Measurements from ENCODE around the gene TBCD.

Gene TBCD

GRCh38 chr17:82907797-82908542 lies 156.1 kb downstream of the TBCD start:
- DNase-seq (ENCODE audit: low spot score) = no peak

GRCh38 chr17:82908543-82909160 lies 156.8 kb downstream of the TBCD start:
- DNase-seq (ENCODE audit: low spot score) = no peak

GRCh38 chr17:82909322-82909904 lies 157.5 kb downstream of the TBCD start:
- DNase-seq (ENCODE audit: low spot score) = no peak

GRCh38 chr17:82910041-82910481 lies 158.2 kb downstream of the TBCD start:
- no peak for DNase-seq (ENCODE audit: low spot score)

- DNase-seq (ENCODE audit: low spot score) = no peak
Measured at GRCh38 chr17:82910770-82911169, 158.9 kb downstream of the TBCD start.

GRCh38 chr17:82911822-82912221 lies 160.0 kb downstream of the TBCD start:
- DNase-seq (ENCODE audit: low spot score) = no peak

- DNase-seq (ENCODE audit: low spot score) = no peak
Measured at GRCh38 chr17:82912484-82913089, 160.7 kb downstream of the TBCD start.

GRCh38 chr17:82913304-82914043 lies 161.6 kb downstream of the TBCD start:
- peak; percentile 25 for DNase-seq (ENCODE audit: low spot score)

GRCh38 chr17:82914375-82914774 lies 162.5 kb downstream of the TBCD start:
- DNase-seq (ENCODE audit: low spot score) = peak; percentile 82

GRCh38 chr17:82915010-82915756 lies 163.3 kb downstream of the TBCD start:
- DNase-seq (ENCODE audit: low spot score) = no peak

GRCh38 chr17:82915757-82916027 lies 163.8 kb downstream of the TBCD start:
- DNase-seq (ENCODE audit: low spot score) = no peak

- peak; percentile 52 for DNase-seq (ENCODE audit: low spot score)
Measured at GRCh38 chr17:82917699-82918345, 166.0 kb downstream of the TBCD start.

- DNase-seq (ENCODE audit: low spot score) = no peak
Measured at GRCh38 chr17:82918508-82918907, 166.6 kb downstream of the TBCD start.

- no peak for DNase-seq (ENCODE audit: low spot score)
Measured at GRCh38 chr17:82920150-82920549, 168.3 kb downstream of the TBCD start.

- DNase-seq (ENCODE audit: low spot score) = no peak
Measured at GRCh38 chr17:82920715-82921114, 168.8 kb downstream of the TBCD start.

GRCh38 chr17:82921426-82921825 lies 169.6 kb downstream of the TBCD start:
- DNase-seq (ENCODE audit: low spot score) = no peak

- no peak for DNase-seq (ENCODE audit: low spot score)
Measured at GRCh38 chr17:82922646-82923045, 170.8 kb downstream of the TBCD start.

- DNase-seq (ENCODE audit: low spot score) = no peak
Measured at GRCh38 chr17:82923366-82924113, 171.7 kb downstream of the TBCD start.

- DNase-seq (ENCODE audit: low spot score) = no peak
Measured at GRCh38 chr17:82924214-82924613, 172.3 kb downstream of the TBCD start.

GRCh38 chr17:82924812-82925211 lies 172.9 kb downstream of the TBCD start:
- no peak for DNase-seq (ENCODE audit: low spot score)

Measured in AG20443 (cell line).